MM.1S (cell line): Measurements from ENCODE around the gene NDUFS2.
A peak's percentile ranks its signal among the peaks of the same experiment; 100 is the strongest.

ENCODE experiments used
- DNase-seq: peaks from one replicate; pipeline ENCODE4 v3.0.0-alpha.2; 2015
- H2AFZ ChIP-seq: fragments of 300-600 bp; sonication (generic); 2 replicates; pipeline ENCODE4 v1.6.0; 2016; ENCODE audit warnings: antibody characterized with exemption, low read length
- H3F3A ChIP-seq: fragments of 300-600 bp; sonication (generic); 2 replicates; pipeline ENCODE4 v1.6.1; 2016; ENCODE audit warnings: mild to moderate bottlenecking, antibody characterized with exemption, low read length, moderate library complexity, mixed read lengths; ENCODE audit not compliant: insufficient read depth
- H3K27ac ChIP-seq: fragments of 300-600 bp; sonication (generic); 2 replicates; pipeline ENCODE4 v1.5.1; 2016; ENCODE audit warnings: mild to moderate bottlenecking, low read length
- H3K27me3 ChIP-seq: fragments of 300-600 bp; sonication (generic); replicated peaks from 2 replicates; pipeline ENCODE4 v1.6.0; 2016; ENCODE audit warnings: low read length; ENCODE audit not compliant: insufficient read depth
- H3K36me3 ChIP-seq: fragments of 300-600 bp; sonication (generic); replicated peaks from 2 replicates; pipeline ENCODE4 v1.6.1; 2016; ENCODE audit warnings: mild to moderate bottlenecking, low read length, mixed read lengths; ENCODE audit not compliant: insufficient read depth
- H3K4me1 ChIP-seq: fragments of 300-600 bp; sonication (generic); 2 replicates; pipeline ENCODE4 v1.6.1; 2016; ENCODE audit warnings: low read length, mixed read lengths
- H3K4me2 ChIP-seq: fragments of 300-600 bp; sonication (generic); 2 replicates; pipeline ENCODE4 v1.6.0; 2016; ENCODE audit warnings: low read depth, low read length
- H3K4me3 ChIP-seq: fragments of 300-600 bp; sonication (generic); 2 replicates; pipeline ENCODE4 v1.5.1; 2016; ENCODE audit warnings: low read length, mixed read lengths
- H3K79me2 ChIP-seq: fragments of 300-600 bp; sonication (generic); 2 replicates; pipeline ENCODE4 v1.6.1; 2016; ENCODE audit warnings: mixed run types, low read length, mixed read lengths
- H3K9ac ChIP-seq: fragments of 300-600 bp; sonication (generic); 2 replicates; pipeline ENCODE4 v1.6.1; 2016; ENCODE audit warnings: low read length, mixed read lengths
- H3K9me2 ChIP-seq: fragments of 300-600 bp; sonication (generic); replicated peaks from 2 replicates; pipeline ENCODE4 v1.6.1; 2016; ENCODE audit warnings: mild to moderate bottlenecking, low read length, mixed read lengths; ENCODE audit not compliant: insufficient read depth
- H3K9me3 ChIP-seq: fragments of 300-600 bp; sonication (generic); replicated peaks from 2 replicates; pipeline ENCODE4 v1.6.1; 2016; ENCODE audit warnings: mild to moderate bottlenecking, low read length, mixed read lengths; ENCODE audit not compliant: insufficient read depth
- H4K20me1 ChIP-seq: fragments of 300-600 bp; sonication (generic); 2 replicates; pipeline ENCODE4 v1.6.1; 2016; ENCODE audit warnings: mild to moderate bottlenecking, low read length, moderate library complexity, mixed read lengths; ENCODE audit not compliant: insufficient read depth
- EZH2 ChIP-seq: fragments of 300-600 bp; sonication (generic); optimal IDR thresholded peaks from 2 replicates; pipeline ENCODE3; 2017; ENCODE audit warnings: low read depth, mild to moderate bottlenecking, antibody characterized with exemption, low read length, mixed read lengths
- EZH2phosphoT487 ChIP-seq: fragments of 300-600 bp; sonication (generic); IDR thresholded peaks from 2 replicates; pipeline ENCODE4 v1.6.1; 2018; ENCODE audit warnings: antibody characterized with exemption, low read length
- TF ChIP-seq, protein P1 (sequence below): fragments of 300-600 bp; sonication (generic); IDR thresholded peaks from 2 replicates; pipeline ENCODE4 v1.5.1; 2016; ENCODE audit warnings: antibody characterized with exemption, low read length, mixed read lengths

Gene NDUFS2

GRCh38 chr1:161164901-161165610 is 37.1 kb upstream of the NDUFS2 start:
- Histone ChIP-seq H3K36me3 (no peaks in the 10 kb centered on the region), H4K20me1 (no peaks in the 10 kb centered on the region), H2AFZ (no peak overlapping the region), H3K4me1 (peaks cover 14% of the 10 kb centered on the region), H3K9me3 (no peaks in the 10 kb centered on the region), H3K9ac (peak overlapping the region; percentile 67), H3F3A (peaks cover 18% of the 10 kb centered on the region), H3K79me2 (peaks cover 21% of the 10 kb centered on the region), H3K4me3 (peak overlapping the region; percentile 82), H3K4me2 (peak overlapping the region; percentile 68), H3K27me3 (no peaks in the 10 kb centered on the region), H3K27ac (peak overlapping the region; percentile 72; the same call in 1 of the 2 replicates), H3K9me2 (no peaks in the 10 kb centered on the region)
- no peak for TF ChIP-seq EZH2phosphoT487
- TF ChIP-seq, protein P1, sequence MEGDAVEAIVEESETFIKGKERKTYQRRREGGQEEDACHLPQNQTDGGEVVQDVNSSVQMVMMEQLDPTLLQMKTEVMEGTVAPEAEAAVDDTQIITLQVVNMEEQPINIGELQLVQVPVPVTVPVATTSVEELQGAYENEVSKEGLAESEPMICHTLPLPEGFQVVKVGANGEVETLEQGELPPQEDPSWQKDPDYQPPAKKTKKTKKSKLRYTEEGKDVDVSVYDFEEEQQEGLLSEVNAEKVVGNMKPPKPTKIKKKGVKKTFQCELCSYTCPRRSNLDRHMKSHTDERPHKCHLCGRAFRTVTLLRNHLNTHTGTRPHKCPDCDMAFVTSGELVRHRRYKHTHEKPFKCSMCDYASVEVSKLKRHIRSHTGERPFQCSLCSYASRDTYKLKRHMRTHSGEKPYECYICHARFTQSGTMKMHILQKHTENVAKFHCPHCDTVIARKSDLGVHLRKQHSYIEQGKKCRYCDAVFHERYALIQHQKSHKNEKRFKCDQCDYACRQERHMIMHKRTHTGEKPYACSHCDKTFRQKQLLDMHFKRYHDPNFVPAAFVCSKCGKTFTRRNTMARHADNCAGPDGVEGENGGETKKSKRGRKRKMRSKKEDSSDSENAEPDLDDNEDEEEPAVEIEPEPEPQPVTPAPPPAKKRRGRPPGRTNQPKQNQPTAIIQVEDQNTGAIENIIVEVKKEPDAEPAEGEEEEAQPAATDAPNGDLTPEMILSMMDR, result no peak
- TF ChIP-seq EZH2, result no peak
- DNase-seq, result no peak

- H3K36me3 ChIP-seq, result 0 out of 2 replicates have a peak, but pooled peaks cover 6% of the 10 kb centered on the region
These were observed 36.2 kb upstream of the NDUFS2 start, which contains the start of gene PPOX for GRCh38 chr1:161165742-161166668. Gene PPOX, plus strand, starts transcription at chr1:161166426. Its CDS starts 422 bp downstream, at chr1:161166848.

More at GRCh38 chr1:161165742-161166668, 36.2 kb upstream of the NDUFS2 start, which contains the start of gene PPOX:
- Histone ChIP-seq H3K4me1 (peaks cover 9% of the 10 kb centered on the region), H3K9me2 (no peaks in the 10 kb centered on the region), H3F3A (peaks cover 26% of the 10 kb centered on the region), H2AFZ (peak within 1 kb of the TSS; percentile 66), H3K79me2 (peaks cover 11% of the 10 kb centered on the region), H3K9ac (peak within 1 kb of the TSS; percentile 81), H4K20me1 (no peaks in the 10 kb centered on the region), H3K27me3 (no peaks in the 10 kb centered on the region), H3K27ac (peak within 1 kb of the TSS; percentile 72), H3K4me3 (peak within 1 kb of the TSS; percentile 82), H3K4me2 (peak within 1 kb of the TSS; percentile 93), H3K9me3 (no peaks in the 10 kb centered on the region)
- TF ChIP-seq, protein P1, result peak; percentile 65
- TF ChIP-seq EZH2phosphoT487 (no peak), EZH2 (no peak)
- peak; percentile 100 for DNase-seq
